HL-60 (cell line): ENCODE data around the gene PRKAG2.

Experiments used
- POLR2AphosphoS5 ChIP-seq: IDR thresholded peaks from 2 replicates; pipeline ENCODE4 v1.6.1; 2012; ENCODE audit warnings: low read depth
- TF ChIP-seq, protein P1 (sequence below): IDR thresholded peaks from one replicate; pipeline ENCODE4 v1.5.1; 2011; ENCODE audit warnings: low read length, control low read depth, inconsistent platforms; ENCODE audit not compliant: insufficient read depth
- TF ChIP-seq, protein P2 (sequence below): IDR thresholded peaks from 2 replicates; pipeline ENCODE4 v1.6.1; 2012; ENCODE audit warnings: low read depth; ENCODE audit not compliant: insufficient replicate concordance

DNA sequence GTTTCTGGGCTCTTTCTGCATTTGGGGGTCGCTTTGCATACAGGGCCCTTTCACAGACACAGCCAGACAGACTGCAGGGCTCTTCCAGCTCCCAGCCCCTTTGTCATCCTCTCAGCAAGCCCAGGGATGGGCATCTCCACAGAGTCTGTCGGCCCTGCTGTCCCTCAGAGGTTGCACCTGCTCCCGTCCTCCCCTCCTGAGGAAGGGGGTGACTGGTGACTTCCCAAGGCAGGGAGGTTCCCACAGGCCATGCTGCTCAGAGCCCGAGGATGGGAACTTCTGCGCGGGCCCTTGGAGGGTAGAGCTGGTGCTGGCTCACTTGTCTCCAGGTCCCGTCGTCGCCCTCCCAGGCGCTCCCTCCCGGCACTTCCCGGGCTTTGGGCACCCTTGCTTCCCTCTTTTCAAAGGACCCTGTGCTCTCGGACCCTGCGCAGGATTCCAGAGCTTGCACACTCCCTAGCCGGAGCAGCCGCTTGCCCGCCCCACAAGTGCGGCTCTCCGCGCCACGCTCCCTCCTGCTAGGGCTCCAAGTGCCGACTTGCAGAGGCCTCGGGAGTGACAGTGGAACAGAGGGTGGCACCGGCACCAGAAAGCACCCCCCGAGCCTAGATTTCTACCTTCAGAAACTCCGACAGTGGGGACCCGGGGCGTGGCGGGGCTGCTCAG is 152.5 kb downstream of the PRKAG2 start:
- TF ChIP-seq, protein P1, sequence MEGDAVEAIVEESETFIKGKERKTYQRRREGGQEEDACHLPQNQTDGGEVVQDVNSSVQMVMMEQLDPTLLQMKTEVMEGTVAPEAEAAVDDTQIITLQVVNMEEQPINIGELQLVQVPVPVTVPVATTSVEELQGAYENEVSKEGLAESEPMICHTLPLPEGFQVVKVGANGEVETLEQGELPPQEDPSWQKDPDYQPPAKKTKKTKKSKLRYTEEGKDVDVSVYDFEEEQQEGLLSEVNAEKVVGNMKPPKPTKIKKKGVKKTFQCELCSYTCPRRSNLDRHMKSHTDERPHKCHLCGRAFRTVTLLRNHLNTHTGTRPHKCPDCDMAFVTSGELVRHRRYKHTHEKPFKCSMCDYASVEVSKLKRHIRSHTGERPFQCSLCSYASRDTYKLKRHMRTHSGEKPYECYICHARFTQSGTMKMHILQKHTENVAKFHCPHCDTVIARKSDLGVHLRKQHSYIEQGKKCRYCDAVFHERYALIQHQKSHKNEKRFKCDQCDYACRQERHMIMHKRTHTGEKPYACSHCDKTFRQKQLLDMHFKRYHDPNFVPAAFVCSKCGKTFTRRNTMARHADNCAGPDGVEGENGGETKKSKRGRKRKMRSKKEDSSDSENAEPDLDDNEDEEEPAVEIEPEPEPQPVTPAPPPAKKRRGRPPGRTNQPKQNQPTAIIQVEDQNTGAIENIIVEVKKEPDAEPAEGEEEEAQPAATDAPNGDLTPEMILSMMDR: no peak
- TF ChIP-seq, protein P2, sequence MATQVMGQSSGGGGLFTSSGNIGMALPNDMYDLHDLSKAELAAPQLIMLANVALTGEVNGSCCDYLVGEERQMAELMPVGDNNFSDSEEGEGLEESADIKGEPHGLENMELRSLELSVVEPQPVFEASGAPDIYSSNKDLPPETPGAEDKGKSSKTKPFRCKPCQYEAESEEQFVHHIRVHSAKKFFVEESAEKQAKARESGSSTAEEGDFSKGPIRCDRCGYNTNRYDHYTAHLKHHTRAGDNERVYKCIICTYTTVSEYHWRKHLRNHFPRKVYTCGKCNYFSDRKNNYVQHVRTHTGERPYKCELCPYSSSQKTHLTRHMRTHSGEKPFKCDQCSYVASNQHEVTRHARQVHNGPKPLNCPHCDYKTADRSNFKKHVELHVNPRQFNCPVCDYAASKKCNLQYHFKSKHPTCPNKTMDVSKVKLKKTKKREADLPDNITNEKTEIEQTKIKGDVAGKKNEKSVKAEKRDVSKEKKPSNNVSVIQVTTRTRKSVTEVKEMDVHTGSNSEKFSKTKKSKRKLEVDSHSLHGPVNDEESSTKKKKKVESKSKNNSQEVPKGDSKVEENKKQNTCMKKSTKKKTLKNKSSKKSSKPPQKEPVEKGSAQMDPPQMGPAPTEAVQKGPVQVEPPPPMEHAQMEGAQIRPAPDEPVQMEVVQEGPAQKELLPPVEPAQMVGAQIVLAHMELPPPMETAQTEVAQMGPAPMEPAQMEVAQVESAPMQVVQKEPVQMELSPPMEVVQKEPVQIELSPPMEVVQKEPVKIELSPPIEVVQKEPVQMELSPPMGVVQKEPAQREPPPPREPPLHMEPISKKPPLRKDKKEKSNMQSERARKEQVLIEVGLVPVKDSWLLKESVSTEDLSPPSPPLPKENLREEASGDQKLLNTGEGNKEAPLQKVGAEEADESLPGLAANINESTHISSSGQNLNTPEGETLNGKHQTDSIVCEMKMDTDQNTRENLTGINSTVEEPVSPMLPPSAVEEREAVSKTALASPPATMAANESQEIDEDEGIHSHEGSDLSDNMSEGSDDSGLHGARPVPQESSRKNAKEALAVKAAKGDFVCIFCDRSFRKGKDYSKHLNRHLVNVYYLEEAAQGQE: no peak
- TF ChIP-seq POLR2AphosphoS5: no peak
